Astrocyte (in vitro differentiated cells and primary cell): ENCODE data around the gene ACTG1. TPM values are rescaled to one million over a fixed set of nuclear protein-coding genes. Genes with fewer than 3 reads are reported as not detected.

ENCODE experiments used
- DNase-seq: peaks from one replicate; pipeline ENCODE4 v3.0.0-alpha.2; 2010; ENCODE audit warnings: low read depth
- FAIRE-seq: peaks from 2 replicates; lab custom pipeline; 2011; peaks lifted over from hg19 to GRCh38; lab: Jason Lieb, UNC
- H2AFZ ChIP-seq: 2 replicates; pipeline ENCODE4 v1.6.0; 2012; ENCODE audit warnings: low read depth, low read length, inconsistent platforms
- H3K27ac ChIP-seq: 2 replicates; pipeline ENCODE4 v1.5.1; 2011; ENCODE audit warnings: low read depth, low read length, inconsistent platforms
- H3K27me3 ChIP-seq: 2 replicates; pipeline ENCODE4 v1.6.0; 2011; ENCODE audit warnings: low read length, inconsistent platforms; ENCODE audit not compliant: insufficient read depth
- H3K36me3 ChIP-seq: 2 replicates; pipeline ENCODE4 v1.5.1; 2011; ENCODE audit warnings: low read length, inconsistent platforms; ENCODE audit not compliant: insufficient read depth
- H3K4me1 ChIP-seq: 2 replicates; pipeline ENCODE4 v1.5.1; 2011; ENCODE audit warnings: low read length, inconsistent platforms; ENCODE audit not compliant: insufficient read depth
- H3K4me2 ChIP-seq: 2 replicates; pipeline ENCODE4 v1.6.0; 2012; ENCODE audit warnings: low read length, inconsistent platforms
- H3K4me3 ChIP-seq: 2 replicates; pipeline ENCODE4 v1.5.1; 2011; ENCODE audit warnings: low read depth, mild to moderate bottlenecking, low read length, inconsistent platforms; ENCODE audit not compliant: insufficient read depth
- H3K79me2 ChIP-seq: 2 replicates; pipeline ENCODE4 v1.6.0; 2012; ENCODE audit warnings: mild to moderate bottlenecking, low read length, inconsistent platforms; ENCODE audit not compliant: insufficient read depth
- H3K9ac ChIP-seq: 2 replicates; pipeline ENCODE4 v1.6.0; 2012; ENCODE audit warnings: mild to moderate bottlenecking, low read length, inconsistent platforms
- H3K9me3 ChIP-seq: 2 replicates; pipeline ENCODE4 v1.5.1; 2012; ENCODE audit warnings: low read depth, mild to moderate bottlenecking, low read length, inconsistent platforms; ENCODE audit not compliant: insufficient read depth
- H4K20me1 ChIP-seq: 2 replicates; pipeline ENCODE4 v1.6.0; 2012; ENCODE audit warnings: low read length, inconsistent platforms; ENCODE audit not compliant: insufficient read depth
- H3K27ac Mint-ChIP-seq: one replicate; pipeline ENCODE4 v1.8.0; 2021; ENCODE audit warnings: mild to moderate bottlenecking, mixed read lengths; ENCODE audit not compliant: unreplicated experiment
- H3K27me3 Mint-ChIP-seq: one replicate; pipeline ENCODE4 v1.8.0; 2021; ENCODE audit warnings: low read depth, mixed read lengths; ENCODE audit not compliant: unreplicated experiment
- H3K36me3 Mint-ChIP-seq: one replicate; pipeline ENCODE4 v1.8.0; 2021; ENCODE audit warnings: low read depth, mixed read lengths; ENCODE audit not compliant: unreplicated experiment
- H3K4me1 Mint-ChIP-seq: one replicate; pipeline ENCODE4 v1.8.0; 2021; ENCODE audit warnings: low read depth, mixed read lengths; ENCODE audit not compliant: unreplicated experiment
- H3K4me3 Mint-ChIP-seq: one replicate; pipeline ENCODE4 v1.8.0; 2021; ENCODE audit warnings: mild to moderate bottlenecking, moderate library complexity, mixed read lengths; ENCODE audit not compliant: unreplicated experiment
- H3K9me3 Mint-ChIP-seq: one replicate; pipeline ENCODE4 v1.8.0; 2021; ENCODE audit warnings: mild to moderate bottlenecking, mixed read lengths; ENCODE audit not compliant: unreplicated experiment
- CTCF ChIP-seq: IDR thresholded peaks from 2 replicates; pipeline ENCODE4 v1.5.1; 2011; ENCODE audit warnings: low read depth, mild to moderate bottlenecking, inconsistent platforms, low read length, moderate library complexity; ENCODE audit not compliant: insufficient read depth
- EZH2 ChIP-seq: IDR thresholded peaks from 2 replicates; pipeline ENCODE4 v1.6.1; 2012; ENCODE audit warnings: mild to moderate bottlenecking, low read length, inconsistent platforms; ENCODE audit not compliant: insufficient read depth
- total RNA-seq: library from RNA; stranded (reverse); gene quantifications from 2 replicates; pipeline ENCODE4 v1.2.1, GENCODE V29; 2021

The ACTG1 gene
- total RNA-seq, 1 donor from 2014 or later: 7,369 TPM

DNA sequence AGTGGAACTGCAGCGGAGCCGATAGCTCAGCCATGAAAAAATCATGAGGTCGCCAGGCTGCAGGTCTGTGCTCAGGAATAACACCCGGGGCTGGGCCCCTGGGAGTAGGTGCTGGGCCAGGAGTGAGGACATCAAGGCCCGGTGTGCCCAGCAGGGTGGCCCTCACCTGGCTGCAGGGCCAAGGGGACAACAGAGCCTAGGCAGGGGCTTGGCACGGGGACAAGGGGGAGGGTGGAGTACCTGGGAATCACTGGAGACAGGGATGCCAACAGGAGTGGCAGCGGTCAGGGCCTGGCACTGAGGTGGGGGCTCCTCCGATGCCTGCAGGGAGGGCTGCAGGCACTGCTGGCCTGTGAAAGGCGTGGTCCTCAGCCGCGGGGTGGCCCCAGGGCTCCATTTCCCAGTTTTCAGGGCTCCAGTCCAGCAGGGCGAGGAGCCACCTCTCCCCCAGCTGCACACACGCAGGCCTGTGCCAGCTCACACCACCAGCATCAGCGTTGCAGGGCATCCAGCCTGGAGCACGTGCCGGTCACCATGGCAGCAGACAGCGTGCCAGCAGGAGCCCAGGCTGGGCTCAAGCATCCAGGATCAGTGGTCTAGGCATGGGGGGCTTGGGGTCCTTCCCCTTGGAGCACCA, 10.9 kb upstream of the ACTG1 start:
- Histone ChIP-seq H3K9me3 (no peaks in the 10 kb centered on the region), H3K4me1 (peaks cover 26% of the 10 kb centered on the region), H3K27me3 (peaks cover 9% of the 10 kb centered on the region), H3K9ac (no peak overlapping the region), H3K27ac (no peak overlapping the region), H3K79me2 (peaks cover 3% of the 10 kb centered on the region), H3K36me3 (no peaks in the 10 kb centered on the region), H3K4me3 (no peak overlapping the region), H2AFZ (no peak overlapping the region), H4K20me1 (peaks cover 31% of the 10 kb centered on the region), H3K4me2 (peak overlapping the region; percentile 52)
- no peak overlapping the region for H3K27ac Mint-ChIP-seq
- no peaks in the 10 kb centered on the region for H3K27me3 Mint-ChIP-seq
- FAIRE-seq: no peak
- DNase-seq: no peak
- TF ChIP-seq EZH2: peak; percentile 22
- TF ChIP-seq CTCF: no peak
- no peaks in the 10 kb centered on the region for H3K36me3 Mint-ChIP-seq
- H3K9me3 Mint-ChIP-seq: no peaks in the 10 kb centered on the region
- H3K4me3 Mint-ChIP-seq: no peak overlapping the region
- peaks cover 4% of the 10 kb centered on the region for H3K4me1 Mint-ChIP-seq

GRCh38 chr17:81522491-81523401, 10.1 kb upstream of the ACTG1 start:
- Histone ChIP-seq H2AFZ (no peak overlapping the region), H3K27ac (no peak overlapping the region), H3K4me3 (no peak overlapping the region), H3K27me3 (peaks cover 9% of the 10 kb centered on the region), H3K9ac (no peak overlapping the region), H3K4me1 (peaks cover 33% of the 10 kb centered on the region), H3K9me3 (no peaks in the 10 kb centered on the region), H3K36me3 (no peaks in the 10 kb centered on the region), H3K4me2 (peak overlapping the region; percentile 52), H3K79me2 (peaks cover 11% of the 10 kb centered on the region), H4K20me1 (peaks cover 38% of the 10 kb centered on the region)
- Mint-ChIP-seq H3K4me1 (peaks cover 8% of the 10 kb centered on the region), H3K9me3 (no peaks in the 10 kb centered on the region), H3K27me3 (no peaks in the 10 kb centered on the region), H3K27ac (no peak overlapping the region), H3K36me3 (no peaks in the 10 kb centered on the region), H3K4me3 (no peak overlapping the region)
- DNase-seq (no peak), FAIRE-seq (no peak)
- TF ChIP-seq EZH2: no peak
- TF ChIP-seq CTCF: no peak
